OCI-LY1 (cell line): ENCODE measurements around the gene EPC2.

Source experiments
- CTCF ChIP-seq: fragments of 200-600 bp; sonication (generic), shearing (Covaris generic); IDR thresholded peaks from 2 replicates; pipeline ENCODE4 v1.5.1; 2017; ENCODE audit warnings: mild to moderate bottlenecking, antibody characterized with exemption, low read length, moderate library complexity, mixed read lengths
- EZH2 ChIP-seq: fragments of 200-600 bp; sonication (generic), shearing (Covaris generic); IDR thresholded peaks from 2 replicates; pipeline ENCODE4 v1.8.0; 2017; ENCODE audit warnings: borderline replicate concordance, mixed run types, mild to moderate bottlenecking, antibody characterized with exemption, low read length, moderate library complexity, mixed read lengths

- TF ChIP-seq CTCF (no peak), EZH2 (no peak)
These were observed 2.3 kb upstream of the EPC2 start for GRCh38 chr2:148642112-148642744.
